K562 (cell line): ENCODE data around the gene SLC13A3. TPM values are rescaled to one million over a fixed set of nuclear protein-coding genes. Genes with fewer than 3 reads are reported as not detected.

Experiments
- ARNT ChIP-seq, 2 experiments: fragments of 450-650 bp; IDR thresholded peaks; 2 replicates each; pipeline ENCODE4 v1.6.1; 2016; ENCODE audit warnings: mild to moderate bottlenecking in 1 of 2
- GTF2A2 ChIP-seq: IDR thresholded peaks from 2 replicates; pipeline ENCODE4 v1.6.1; 2016; ENCODE audit warnings: mild to moderate bottlenecking, missing genetic modification characterization, missing compliant biosample characterization
- GTF2B ChIP-seq: IDR thresholded peaks from 2 replicates; pipeline ENCODE4 v1.6.1; 2011; ENCODE audit not compliant: insufficient read length; ENCODE audit errors: extremely low read depth
- KAT7 ChIP-seq: sonication (generic); formaldehyde crosslinking; IDR thresholded peaks from 2 replicates; pipeline ENCODE4 v1.8.0; 2022; ENCODE audit warnings: missing genetic modification reagents, mild to moderate bottlenecking, borderline replicate concordance
- MTA3 ChIP-seq: fragments of 450-650 bp; formaldehyde crosslinking; IDR thresholded peaks from 2 replicates; pipeline ENCODE4 v1.6.1; 2017; ENCODE audit warnings: mild to moderate bottlenecking, borderline replicate concordance
- SETDB1 ChIP-seq: IDR thresholded peaks from one replicate; pipeline ENCODE4 v1.6.1; 2012; ENCODE audit warnings: low read length, control low read depth, inconsistent platforms
- SPI1 ChIP-seq: IDR thresholded peaks from 2 replicates; pipeline ENCODE4 v1.6.1; 2011; ENCODE audit warnings: low read depth, low read length, control low read depth, borderline replicate concordance
- TRIM28 ChIP-seq: fragments of 450-650 bp; IDR thresholded peaks from 2 replicates; pipeline ENCODE4 v1.6.1; 2017
- YY1 ChIP-seq, 3 experiments: IDR thresholded peaks; 2 replicates each; pipeline ENCODE4 v1.6.1; 2011; ENCODE audit warnings: low read length in 2 of 3, mild to moderate bottlenecking in 2 of 3, moderate library complexity in 2 of 3, borderline replicate concordance in 1 of 3, control low read depth in 1 of 3, low read depth in 1 of 3; ENCODE audit not compliant: insufficient read depth in 3 of 3, insufficient replicate concordance in 2 of 3, control insufficient read depth in 1 of 3, insufficient read length in 1 of 3; ENCODE audit errors: extremely low read depth in 1 of 3
- ZNF143 ChIP-seq: sonication (generic); formaldehyde crosslinking; IDR thresholded peaks from 2 replicates; pipeline ENCODE4 v1.9.0; 2022; ENCODE audit warnings: mild to moderate bottlenecking, missing genetic modification reagents
- ZNF174 ChIP-seq: fragments of 250-450 bp; sonication (Bioruptor Pico); IDR thresholded peaks from 2 replicates; pipeline ENCODE4 v1.4.0; 2020; ENCODE audit warnings: mild to moderate bottlenecking
- ZNF217 ChIP-seq: sonication (generic); formaldehyde crosslinking; IDR thresholded peaks from 2 replicates; pipeline ENCODE4 v1.8.0; 2022; ENCODE audit warnings: mild to moderate bottlenecking, missing genetic modification reagents
- ZNF318 ChIP-seq, 2 experiments: fragments of 450-650 bp; IDR thresholded peaks; 2 replicates each; pipeline ENCODE4 v1.6.1; 2016; ENCODE audit warnings: mild to moderate bottlenecking in 2 of 2, borderline replicate concordance in 1 of 2, low read depth in 1 of 2, moderate library complexity in 1 of 2
- ZNF589 ChIP-seq: fragments of 200-800 bp; sonication (Bioruptor generic); IDR thresholded peaks from 2 replicates; pipeline ENCODE4 v1.6.1; 2016; ENCODE audit warnings: low read depth, missing genetic modification characterization, missing compliant biosample characterization
- ZNF766 ChIP-seq: fragments of 200-800 bp; sonication (Bioruptor generic); conservative IDR thresholded peaks from 2 replicates; pipeline ENCODE4 v1.6.1; 2016; ENCODE audit warnings: missing genetic modification characterization, missing compliant biosample characterization
- polyA plus RNA-seq, 8 experiments: library from polyadenylated mRNA; depleted of rRNA in 4 of 8; stranded (reverse) in 5 of 8; unstranded in 3 of 8; fragments of >200 nt; fragmentation: Nextera tagmentation in 2 of 8; fragmentation: Illumina TruSeq in 1 of 8; extraction: Ambion mirVana in 2 of 8; extraction: Trizol in 1 of 8; gene quantifications; 2 replicates each; pipeline versions ENCODE4 v1.2.1 to v1.2.3, GENCODE V29; 2011 to 2014; ENCODE audit warnings: inconsistent platforms in 1 of 8, missing spikeins in 1 of 8
- total RNA-seq, 7 experiments: library from RNA; depleted of rRNA in 6 of 7; stranded (reverse); fragments of >200 nt in 6 of 7; fragmentation: Illumina TruSeq in 2 of 7; extraction: Trizol in 2 of 7; gene quantifications; 2 replicates each; pipeline versions ENCODE4 v1.2.1 to v1.2.3, GENCODE V29; 2011 to 2021; ENCODE audit warnings: low replicate concordance in 1 of 7
- TF ChIP-seq, protein P1 (sequence below): fragments of 450-650 bp; IDR thresholded peaks from one replicate; pipeline ENCODE4 v1.6.1; 2018; ENCODE audit warnings: mild to moderate bottlenecking, moderate library complexity; ENCODE audit not compliant: partially characterized antibody

SLC13A3 gene
- total and polyA plus RNA-seq, 9 of the 15 experiments (the other 6 are each of a cell fraction or from before 2014, with no cell fraction given), result 5.5 to 16.4 (median 8.5) TPM

GRCh38 chr20:46683939-46684750, 32.9 kb upstream of the SLC13A3 start (continued):
- TF ChIP-seq, protein P1, sequence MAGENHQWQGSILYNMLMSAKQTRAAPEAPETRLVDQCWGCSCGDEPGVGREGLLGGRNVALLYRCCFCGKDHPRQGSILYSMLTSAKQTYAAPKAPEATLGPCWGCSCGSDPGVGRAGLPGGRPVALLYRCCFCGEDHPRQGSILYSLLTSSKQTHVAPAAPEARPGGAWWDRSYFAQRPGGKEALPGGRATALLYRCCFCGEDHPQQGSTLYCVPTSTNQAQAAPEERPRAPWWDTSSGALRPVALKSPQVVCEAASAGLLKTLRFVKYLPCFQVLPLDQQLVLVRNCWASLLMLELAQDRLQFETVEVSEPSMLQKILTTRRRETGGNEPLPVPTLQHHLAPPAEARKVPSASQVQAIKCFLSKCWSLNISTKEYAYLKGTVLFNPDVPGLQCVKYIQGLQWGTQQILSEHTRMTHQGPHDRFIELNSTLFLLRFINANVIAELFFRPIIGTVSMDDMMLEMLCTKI, result no peak
- TF ChIP-seq ZNF217 (CRISPR knock-in tag) (no peak), TRIM28 (peak; percentile 49), ZNF318 (IDR thresholded peaks at IDR 0.05; ENCODE audit: borderline replicate concordance in 1 of 2, low read depth in 1 of 2) (0 out of 4 replicates have a peak, but pooled peaks of 1 of the 2 experiments have one; percentile 60), ZNF174 (CRISPR knock-in tag) (no peak), YY1 (IDR thresholded peaks at IDR 0.05; ENCODE audit: borderline replicate concordance in 1 of 3, control insufficient read depth in 1 of 3, extremely low read depth in 1 of 3, insufficient read depth in 3 of 3, insufficient read length in 1 of 3, insufficient replicate concordance in 2 of 3, low read depth in 1 of 3, low read length in 2 of 3) (peak in 1 of 3 experiments; percentile 14), GTF2B (peak; percentile 71), ZNF589 (CRISPR knock-in tag) (peak; percentile 18; the same call in 1 of the 2 replicates), GTF2A2 (tag) (peak; percentile 65; the same call in 1 of the 2 replicates), KAT7 (CRISPR knock-in tag) (peak; percentile 87; the same call in 1 of the 2 replicates), ARNT (IDR thresholded peaks at IDR 0.05) (0 out of 4 replicates have a peak, but pooled peaks of 1 of the 2 experiments have one; percentile 62), ZNF143 (CRISPR knock-in tag) (peak; percentile 42; the same call in 1 of the 2 replicates), SETDB1 (no peak), ZNF766 (CRISPR knock-in tag) (no peak), MTA3 (peak; percentile 57; the same call in 1 of the 2 replicates), SPI1 (peak; percentile 65; the same call in 1 of the 2 replicates)
